SJCRH30 (cell line): ENCODE results near the gene PAEP. TPM values are rescaled to one million over a fixed set of nuclear protein-coding genes. Genes with fewer than 3 reads are reported as not detected.

ENCODE experiments used
- DNase-seq, 2 experiments: peaks; one replicate each; pipeline ENCODE4 v3.0.0-alpha.2; 2015 to 2020
- H3K27ac ChIP-seq: fragments of 250-450 bp; sonication (Bioruptor Pico); 2 replicates; pipeline ENCODE4 v1.5.1; 2020; ENCODE audit warnings: mild to moderate bottlenecking, moderate library complexity
- H3K27me3 ChIP-seq: fragments of 250-450 bp; sonication (Bioruptor Pico); 2 replicates; pipeline ENCODE4 v1.5.1; 2020; ENCODE audit warnings: mild to moderate bottlenecking, moderate library complexity
- H3K36me3 ChIP-seq: fragments of 250-450 bp; sonication (Bioruptor Pico); 2 replicates; pipeline ENCODE4 v1.5.1; 2020; ENCODE audit warnings: mild to moderate bottlenecking, moderate library complexity
- H3K4me1 ChIP-seq: fragments of 250-450 bp; sonication (Bioruptor Pico); 2 replicates; pipeline ENCODE4 v1.5.1; 2020; ENCODE audit warnings: mild to moderate bottlenecking, moderate library complexity
- H3K4me3 ChIP-seq: fragments of 250-450 bp; sonication (Bioruptor Pico); 2 replicates; pipeline ENCODE4 v1.5.1; 2020; ENCODE audit warnings: mild to moderate bottlenecking, moderate library complexity
- H3K9me3 ChIP-seq: fragments of 250-450 bp; sonication (Bioruptor Pico); replicated peaks from 2 replicates; pipeline ENCODE4 v1.5.1; 2020; ENCODE audit warnings: mild to moderate bottlenecking, moderate library complexity
- total RNA-seq: library from RNA; depleted of rRNA; stranded (reverse); fragments of >200 nt; shearing (Covaris generic); gene quantifications from 2 replicates; pipeline ENCODE4 v1.2.3, GENCODE V29; 2014

The PAEP gene
- total RNA-seq, 1 experiment from 2014 or later: not detected

GRCh38 chr9:135602789-135603481 lies 41.4 kb downstream of the PAEP start:
- Histone ChIP-seq H3K4me1 (no peaks in the 10 kb centered on the region), H3K9me3 (no peaks in the 10 kb centered on the region), H3K4me3 (no peak overlapping the region), H3K27me3 (peaks cover 9% of the 10 kb centered on the region; the same call in 1 of the 2 replicates), H3K36me3 (no peaks in the 10 kb centered on the region), H3K27ac (no peak overlapping the region)
- peak; percentile 24 to 72 for DNase-seq

- Histone ChIP-seq H3K27ac (no peak overlapping the region), H3K4me1 (no peaks in the 10 kb centered on the region), H3K4me3 (no peak overlapping the region), H3K9me3 (no peaks in the 10 kb centered on the region), H3K27me3 (peaks cover 9% of the 10 kb centered on the region; the same call in 1 of the 2 replicates), H3K36me3 (no peaks in the 10 kb centered on the region)
- no peak for DNase-seq
Observed at GRCh38 chr9:135604437-135605237, 43.1 kb downstream of the PAEP start.

- H3K4me3 ChIP-seq: no peak overlapping the region
- H3K36me3 ChIP-seq: no peaks in the 10 kb centered on the region
- H3K9me3 ChIP-seq: no peaks in the 10 kb centered on the region
- no peak overlapping the region for H3K27ac ChIP-seq
- peaks cover 9% of the 10 kb centered on the region; the same call in 1 of the 2 replicates for H3K27me3 ChIP-seq
- peak in 1 of 2 experiments; percentile 11 for DNase-seq
- H3K4me1 ChIP-seq: no peaks in the 10 kb centered on the region
Observed at GRCh38 chr9:135605238-135605781, 43.8 kb downstream of the PAEP start.

GRCh38 chr9:135606885-135607259 lies 45.3 kb downstream of the PAEP start:
- Histone ChIP-seq H3K4me1 (no peaks in the 10 kb centered on the region), H3K27ac (no peak overlapping the region), H3K27me3 (peaks cover 9% of the 10 kb centered on the region; the same call in 1 of the 2 replicates)

GRCh38 chr9:135607401-135608293 lies 46.1 kb downstream of the PAEP start:
- no peak for DNase-seq
- Histone ChIP-seq H3K4me3 (no peak overlapping the region), H3K27me3 (peaks cover 9% of the 10 kb centered on the region; the same call in 1 of the 2 replicates), H3K4me1 (no peaks in the 10 kb centered on the region), H3K36me3 (no peaks in the 10 kb centered on the region), H3K9me3 (no peaks in the 10 kb centered on the region), H3K27ac (no peak overlapping the region)

More at GRCh38 chr9:135606885-135607259, 45.3 kb downstream of the PAEP start:
- no peaks in the 10 kb centered on the region for H3K36me3 ChIP-seq
- H3K4me3 ChIP-seq: no peak overlapping the region
- H3K9me3 ChIP-seq: no peaks in the 10 kb centered on the region
- no peak for DNase-seq

GRCh38 chr9:135608294-135608998 lies 46.9 kb downstream of the PAEP start:
- H3K27ac ChIP-seq: no peak overlapping the region
- peaks cover 9% of the 10 kb centered on the region; the same call in 1 of the 2 replicates for H3K27me3 ChIP-seq
- H3K4me1 ChIP-seq: no peaks in the 10 kb centered on the region
- DNase-seq: no peak
- no peaks in the 10 kb centered on the region for H3K9me3 ChIP-seq
- H3K4me3 ChIP-seq: no peak overlapping the region
- H3K36me3 ChIP-seq: no peaks in the 10 kb centered on the region

GRCh38 chr9:135608999-135609317 lies 47.4 kb downstream of the PAEP start:
- DNase-seq: no peak
- H3K4me1 ChIP-seq: no peaks in the 10 kb centered on the region
- no peaks in the 10 kb centered on the region for H3K36me3 ChIP-seq
- H3K27ac ChIP-seq: no peak overlapping the region
- no peak overlapping the region for H3K4me3 ChIP-seq
- H3K27me3 ChIP-seq: peaks cover 7% of the 10 kb centered on the region
- no peaks in the 10 kb centered on the region for H3K9me3 ChIP-seq

GRCh38 chr9:135609366-135609955 lies 47.9 kb downstream of the PAEP start:
- DNase-seq: no peak

GRCh38 chr9:135610290-135611141 lies 49.0 kb downstream of the PAEP start:
- Histone ChIP-seq H3K36me3 (no peaks in the 10 kb centered on the region), H3K27ac (no peak overlapping the region), H3K4me3 (no peak overlapping the region), H3K9me3 (no peaks in the 10 kb centered on the region), H3K27me3 (peaks cover 15% of the 10 kb centered on the region), H3K4me1 (no peaks in the 10 kb centered on the region)
- no peak for DNase-seq

More at GRCh38 chr9:135609366-135609955, 47.9 kb downstream of the PAEP start:
- H3K36me3 ChIP-seq: no peaks in the 10 kb centered on the region
- H3K27ac ChIP-seq: no peak overlapping the region
- H3K9me3 ChIP-seq: no peaks in the 10 kb centered on the region
- H3K4me3 ChIP-seq: no peak overlapping the region
- H3K27me3 ChIP-seq: peaks cover 5% of the 10 kb centered on the region
- no peaks in the 10 kb centered on the region for H3K4me1 ChIP-seq

GRCh38 chr9:135611142-135611874 lies 49.8 kb downstream of the PAEP start:
- DNase-seq: no peak
- Histone ChIP-seq H3K27me3 (peaks cover 20% of the 10 kb centered on the region), H3K4me3 (no peak overlapping the region), H3K9me3 (no peaks in the 10 kb centered on the region), H3K27ac (no peak overlapping the region), H3K36me3 (no peaks in the 10 kb centered on the region), H3K4me1 (no peaks in the 10 kb centered on the region)

- H3K4me3 ChIP-seq: no peak overlapping the region
- H3K27me3 ChIP-seq: peaks cover 20% of the 10 kb centered on the region
- H3K36me3 ChIP-seq: no peaks in the 10 kb centered on the region
- DNase-seq: no peak
- H3K9me3 ChIP-seq: no peaks in the 10 kb centered on the region
- H3K27ac ChIP-seq: no peak overlapping the region
- no peaks in the 10 kb centered on the region for H3K4me1 ChIP-seq
Observed at GRCh38 chr9:135611875-135612209, 50.3 kb downstream of the PAEP start.

- no peak overlapping the region for H3K27ac ChIP-seq
- no peak for DNase-seq
- no peaks in the 10 kb centered on the region for H3K9me3 ChIP-seq
- no peaks in the 10 kb centered on the region for H3K36me3 ChIP-seq
- no peak overlapping the region for H3K4me3 ChIP-seq
- H3K27me3 ChIP-seq: peaks cover 24% of the 10 kb centered on the region
- no peaks in the 10 kb centered on the region for H3K4me1 ChIP-seq
Observed at GRCh38 chr9:135612437-135612836, 50.9 kb downstream of the PAEP start.
